GM18526 (cell line): Measurements from ENCODE around the gene ELP6.

ENCODE experiments used
- POLR2A ChIP-seq: IDR thresholded peaks from 3 replicates; pipeline ENCODE4 v1.6.1; 2011; ENCODE audit not compliant: insufficient read length; ENCODE audit errors: extremely low read depth

Gene ELP6

GRCh38 chr3:47522082-47522987, 8.8 kb upstream of the ELP6 start:
- no peak for TF ChIP-seq POLR2A

- TF ChIP-seq POLR2A: no peak
Measured at GRCh38 chr3:47520756-47521155, 7.2 kb upstream of the ELP6 start.

- no peak for TF ChIP-seq POLR2A
Measured at GRCh38 chr3:47517937-47518336, 4.4 kb upstream of the ELP6 start.

- no peak for TF ChIP-seq POLR2A
Measured at GRCh38 chr3:47515864-47516319, 2.4 kb upstream of the ELP6 start.

- no peak for TF ChIP-seq POLR2A
Measured at GRCh38 chr3:47515100-47515499, 1.6 kb upstream of the ELP6 start.

GRCh38 chr3:47512416-47513124, 942 bp downstream of the ELP6 start:
- TF ChIP-seq POLR2A: no peak

- TF ChIP-seq POLR2A: no peak
Measured at GRCh38 chr3:47504113-47504512, 9.4 kb downstream of the ELP6 start.

- TF ChIP-seq POLR2A: no peak
Measured at GRCh38 chr3:47503033-47503432, 10.5 kb downstream of the ELP6 start.

GRCh38 chr3:47496892-47497291, 16.6 kb downstream of the ELP6 start:
- no peak for TF ChIP-seq POLR2A

- TF ChIP-seq POLR2A: no peak
Measured at GRCh38 chr3:47495886-47496285, 17.6 kb downstream of the ELP6 start.

GRCh38 chr3:47495111-47495510, 18.4 kb downstream of the ELP6 start:
- TF ChIP-seq POLR2A: no peak

- TF ChIP-seq POLR2A: no peak
Measured at GRCh38 chr3:47491777-47492176, 21.7 kb downstream of the ELP6 start.

GRCh38 chr3:47491186-47491585, 22.3 kb downstream of the ELP6 start:
- no peak for TF ChIP-seq POLR2A

GRCh38 chr3:47487265-47487664, 26.2 kb downstream of the ELP6 start:
- TF ChIP-seq POLR2A: no peak

- no peak for TF ChIP-seq POLR2A
Measured at GRCh38 chr3:47485812-47486211, 27.7 kb downstream of the ELP6 start.

GRCh38 chr3:47482366-47482765, 31.1 kb downstream of the ELP6 start:
- no peak for TF ChIP-seq POLR2A

- TF ChIP-seq POLR2A: no peak
Measured at GRCh38 chr3:47479826-47480160, 33.7 kb downstream of the ELP6 start.

- no peak for TF ChIP-seq POLR2A
Measured at GRCh38 chr3:47478022-47478421, 35.5 kb downstream of the ELP6 start.
